Fibroblast of the aortic adventitia (primary cell): ENCODE results near the gene FASN. TPM values are rescaled to one million over a fixed set of nuclear protein-coding genes. Genes with fewer than 3 reads are reported as not detected.

ENCODE experiments used
- DNase-seq: peaks from one replicate; pipeline ENCODE4 v3.0.0-alpha.2; 2010; ENCODE audit warnings: low read depth
- H3K4me3 ChIP-seq: 2 replicates; pipeline ENCODE4 v1.5.1; 2011; ENCODE audit warnings: low read depth, mild to moderate bottlenecking, control low read depth, low read length, moderate library complexity
- CTCF ChIP-seq: IDR thresholded peaks from 2 replicates; pipeline ENCODE4 v1.5.1; 2011; ENCODE audit warnings: mild to moderate bottlenecking, low read length, control low read depth, inconsistent platforms; ENCODE audit not compliant: insufficient read depth
- total RNA-seq: library from RNA; depleted of rRNA; stranded (reverse); fragments of >200 nt; gene quantifications from 2 replicates; pipeline ENCODE4 v1.2.3, GENCODE V29; 2012; ENCODE audit warnings: low replicate concordance

FASN gene
- total RNA-seq, 1 donor: 65.2 TPM

GRCh38 chr17:82083009-82083408, 15.0 kb downstream of the FASN start:
- no peak overlapping the region for H3K4me3 ChIP-seq
- DNase-seq: no peak

GRCh38 chr17:82082456-82082855, 15.6 kb downstream of the FASN start:
- no peak for DNase-seq
- H3K4me3 ChIP-seq: no peak overlapping the region
- TF ChIP-seq CTCF: no peak

More at GRCh38 chr17:82083009-82083408, 15.0 kb downstream of the FASN start:
- no peak for TF ChIP-seq CTCF

- no peak for TF ChIP-seq CTCF
- no peak overlapping the region for H3K4me3 ChIP-seq
- DNase-seq: no peak
Measured at GRCh38 chr17:82081966-82082365, 16.1 kb downstream of the FASN start.

GRCh38 chr17:82081546-82081945, 16.5 kb downstream of the FASN start:
- no peak for TF ChIP-seq CTCF
- DNase-seq: no peak
- no peak overlapping the region for H3K4me3 ChIP-seq

GRCh38 chr17:82080789-82081464, 17.1 kb downstream of the FASN start:
- no peak for DNase-seq
- TF ChIP-seq CTCF: no peak
- no peak overlapping the region for H3K4me3 ChIP-seq

GRCh38 chr17:82080048-82080788, 17.8 kb downstream of the FASN start:
- no peak for TF ChIP-seq CTCF
- H3K4me3 ChIP-seq: no peak overlapping the region
- no peak for DNase-seq
